ENCODE measurements around the gene LRMDA.

DNA sequence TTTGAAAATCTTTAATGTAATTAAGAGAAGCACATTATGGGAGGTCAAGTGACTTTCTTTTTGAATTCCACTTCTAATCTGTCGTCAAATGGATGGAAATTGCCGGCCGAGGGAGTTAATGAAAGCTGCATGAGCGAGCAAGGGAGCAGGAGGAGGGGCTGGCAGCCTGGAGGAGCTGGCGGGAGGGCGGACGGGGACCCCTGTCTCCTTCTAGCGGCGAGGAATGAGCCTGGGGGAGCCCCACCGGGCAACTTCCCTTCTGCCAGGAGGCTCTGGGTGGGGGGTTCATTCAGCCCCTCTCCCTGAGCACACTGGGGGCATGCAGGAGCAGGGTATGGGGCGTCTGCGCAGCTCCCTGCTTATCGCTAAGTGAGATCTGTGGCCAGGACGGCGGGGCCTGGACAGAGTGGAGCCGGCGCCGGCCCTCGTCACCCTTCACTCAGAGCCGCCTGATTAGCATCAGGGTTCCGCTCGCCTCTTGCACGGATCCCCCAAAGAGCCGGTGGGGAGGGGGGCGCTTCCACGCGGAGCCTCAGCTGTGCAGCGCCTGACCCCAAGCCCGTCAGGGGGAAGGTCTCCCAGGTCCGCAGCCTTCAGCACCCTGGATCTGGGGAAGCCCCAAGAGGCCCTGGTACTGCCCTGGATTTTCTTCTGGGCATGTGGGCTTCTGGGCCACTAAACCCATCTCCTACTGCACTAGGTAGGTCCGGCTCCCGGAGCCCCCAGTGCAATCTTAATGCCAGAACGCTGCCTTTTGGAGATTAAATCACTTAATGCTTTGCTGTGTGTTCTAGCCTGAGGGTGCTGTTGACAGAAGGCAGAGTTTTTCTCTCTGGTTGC, 680.8 kb downstream of the LRMDA start:
- no peak for TF ChIP-seq PAX5 (IDR thresholded peaks at IDR 0.05; ENCODE audit: borderline replicate concordance, low read depth, low read length)
- TF ChIP-seq, protein P1, sequence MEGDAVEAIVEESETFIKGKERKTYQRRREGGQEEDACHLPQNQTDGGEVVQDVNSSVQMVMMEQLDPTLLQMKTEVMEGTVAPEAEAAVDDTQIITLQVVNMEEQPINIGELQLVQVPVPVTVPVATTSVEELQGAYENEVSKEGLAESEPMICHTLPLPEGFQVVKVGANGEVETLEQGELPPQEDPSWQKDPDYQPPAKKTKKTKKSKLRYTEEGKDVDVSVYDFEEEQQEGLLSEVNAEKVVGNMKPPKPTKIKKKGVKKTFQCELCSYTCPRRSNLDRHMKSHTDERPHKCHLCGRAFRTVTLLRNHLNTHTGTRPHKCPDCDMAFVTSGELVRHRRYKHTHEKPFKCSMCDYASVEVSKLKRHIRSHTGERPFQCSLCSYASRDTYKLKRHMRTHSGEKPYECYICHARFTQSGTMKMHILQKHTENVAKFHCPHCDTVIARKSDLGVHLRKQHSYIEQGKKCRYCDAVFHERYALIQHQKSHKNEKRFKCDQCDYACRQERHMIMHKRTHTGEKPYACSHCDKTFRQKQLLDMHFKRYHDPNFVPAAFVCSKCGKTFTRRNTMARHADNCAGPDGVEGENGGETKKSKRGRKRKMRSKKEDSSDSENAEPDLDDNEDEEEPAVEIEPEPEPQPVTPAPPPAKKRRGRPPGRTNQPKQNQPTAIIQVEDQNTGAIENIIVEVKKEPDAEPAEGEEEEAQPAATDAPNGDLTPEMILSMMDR (IDR thresholded peaks at IDR 0.05 in 2 of 3, conservative IDR thresholded peaks at IDR 0.05 in 1 of 3; ENCODE audit: control insufficient read depth in 2 of 3, extremely low read depth in 1 of 3, insufficient read depth in 1 of 3, low read depth in 3 of 3, low read length in 3 of 3): no peak
- TF ChIP-seq NFYB (IDR thresholded peaks at IDR 0.05; ENCODE audit: insufficient read depth, low read depth, low read length): no peak
- no peak for TF ChIP-seq SIN3A (IDR thresholded peaks at IDR 0.05; ENCODE audit: low read depth, low read length)
- no peak for TF ChIP-seq SPI1 (IDR thresholded peaks at IDR 0.05; ENCODE audit: borderline replicate concordance, insufficient read depth, low read depth, low read length)
- no peak for TF ChIP-seq HDAC6 (IDR thresholded peaks at IDR 0.05; ENCODE audit: unreplicated experiment)
- TF ChIP-seq CHD2 (IDR thresholded peaks at IDR 0.05; ENCODE audit: borderline replicate concordance, low read depth, low read length): no peak
- TF ChIP-seq JUNB (IDR thresholded peaks at IDR 0.05): no peak
- TF ChIP-seq RELA (IDR thresholded peaks at IDR 0.05; ENCODE audit: borderline replicate concordance, partially characterized antibody): no peak
- TF ChIP-seq EZH2 (IDR thresholded peaks at IDR 0.05; ENCODE audit: borderline replicate concordance, control insufficient read depth, low read depth, low read length): no peak

All from GM12878 (cell line).